DMS114 treated with DMSO at 0.1 percent for 48 hours (cell line): ENCODE measurements around the gene CUEDC1.

Experiments
- DNase-seq: peaks from one replicate; lab custom pipeline; 2025; ENCODE audit not compliant: unreplicated experiment; lab: John Stamatoyannopoulos, UW

CUEDC1 gene

GRCh38 chr17:57955183-57955931 is at the start of gene CUEDC1:
CUEDC1 (minus strand) TSS chr17:57955412; CDS start chr17:57885564, 69,848 bp downstream.
- DNase-seq, result peak; percentile 34

- DNase-seq, result no peak
Measured at GRCh38 chr17:58004060-58004459, 48.8 kb upstream of the CUEDC1 start.

- DNase-seq, result no peak
Measured at GRCh38 chr17:58002973-58003372, 47.8 kb upstream of the CUEDC1 start.

- DNase-seq, result peak; percentile 28
Measured at GRCh38 chr17:58002154-58002948, 47.1 kb upstream of the CUEDC1 start.

- DNase-seq, result no peak
Measured at GRCh38 chr17:58001461-58002124, 46.4 kb upstream of the CUEDC1 start.

- DNase-seq, result peak; percentile 79
Measured at GRCh38 chr17:57999496-58000017, 44.3 kb upstream of the CUEDC1 start.

- DNase-seq, result no peak
Measured at GRCh38 chr17:57999010-57999495, 43.8 kb upstream of the CUEDC1 start.

GRCh38 chr17:57997085-57997809 is 42.0 kb upstream of the CUEDC1 start:
- no peak for DNase-seq

- DNase-seq, result peak; percentile 57
Measured at GRCh38 chr17:57995076-57995956, 40.1 kb upstream of the CUEDC1 start.

GRCh38 chr17:57994436-57994835 is 39.2 kb upstream of the CUEDC1 start:
- no peak for DNase-seq

GRCh38 chr17:57993471-57994365 is 38.5 kb upstream of the CUEDC1 start:
- no peak for DNase-seq

- DNase-seq, result no peak
Measured at GRCh38 chr17:57991537-57991936, 36.3 kb upstream of the CUEDC1 start.

- no peak for DNase-seq
Measured at GRCh38 chr17:57990037-57990436, 34.8 kb upstream of the CUEDC1 start.

- peak; percentile 65 for DNase-seq
Measured at GRCh38 chr17:57988301-57989250, 33.4 kb upstream of the CUEDC1 start.

- DNase-seq, result peak; percentile 55
Measured at GRCh38 chr17:57987581-57988300, 32.5 kb upstream of the CUEDC1 start, which contains the start of gene VEZF1. VEZF1 (minus strand) TSS chr17:57988254; CDS start chr17:57988111, 143 bp downstream.

- no peak for DNase-seq
Measured at GRCh38 chr17:57986841-57987580, 31.8 kb upstream of the CUEDC1 start.
